IPS DF 4.7 (cell line): ENCODE data around the gene TMEM115.
"Not testable (repeated sequence)": the region's sequence is repeated elsewhere in the genome, so short reads cannot be mapped to it uniquely, and the experiment has no call there.

ENCODE experiments used
- DNase-seq: peaks from one replicate; pipeline ENCODE4 v3.0.0-alpha.2; 2013; ENCODE audit warnings: low spot score; ENCODE audit errors: extremely low read depth

The TMEM115 gene

DNA sequence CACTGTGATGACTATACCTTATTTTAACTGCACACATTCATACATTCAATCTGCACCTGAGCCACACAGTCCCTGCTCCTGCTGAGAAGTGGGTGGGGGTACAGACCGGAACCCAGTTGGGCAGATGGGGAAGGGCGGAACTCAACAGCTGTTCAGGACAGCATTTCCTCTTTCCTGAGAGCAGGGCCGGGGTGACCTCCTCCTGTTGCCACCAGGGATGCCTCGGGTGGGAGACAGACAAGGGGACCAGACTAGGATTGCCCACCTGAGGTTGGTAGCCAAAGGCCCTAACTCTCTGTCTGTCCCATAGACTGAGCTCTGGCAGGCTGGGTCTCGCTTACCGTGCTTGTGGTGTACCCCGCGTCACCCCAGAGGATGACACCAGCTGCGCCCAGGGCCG lies 40.7 kb downstream of the TMEM115 start:
- DNase-seq, result no peak

DNA sequence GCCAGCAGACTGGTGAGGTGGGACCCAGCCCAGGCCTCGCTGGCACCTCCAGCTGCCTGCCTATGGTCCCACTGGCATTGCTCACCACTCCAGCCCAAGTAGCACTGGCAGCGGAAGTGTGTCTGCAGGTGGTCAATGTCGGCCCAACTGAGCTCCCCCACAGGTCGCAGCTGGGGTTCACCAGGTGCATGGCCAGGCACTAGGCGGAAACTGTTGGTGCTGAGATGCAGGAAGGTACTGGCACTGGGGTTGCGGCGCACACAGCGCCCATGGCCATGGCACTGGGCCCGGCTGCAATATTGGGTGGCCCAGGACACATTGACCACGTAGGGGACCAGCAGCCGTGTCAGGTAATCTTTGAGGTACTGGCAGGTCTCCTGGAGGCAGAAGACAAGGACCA lies 41.2 kb downstream of the TMEM115 start:
- no peak for DNase-seq

DNA sequence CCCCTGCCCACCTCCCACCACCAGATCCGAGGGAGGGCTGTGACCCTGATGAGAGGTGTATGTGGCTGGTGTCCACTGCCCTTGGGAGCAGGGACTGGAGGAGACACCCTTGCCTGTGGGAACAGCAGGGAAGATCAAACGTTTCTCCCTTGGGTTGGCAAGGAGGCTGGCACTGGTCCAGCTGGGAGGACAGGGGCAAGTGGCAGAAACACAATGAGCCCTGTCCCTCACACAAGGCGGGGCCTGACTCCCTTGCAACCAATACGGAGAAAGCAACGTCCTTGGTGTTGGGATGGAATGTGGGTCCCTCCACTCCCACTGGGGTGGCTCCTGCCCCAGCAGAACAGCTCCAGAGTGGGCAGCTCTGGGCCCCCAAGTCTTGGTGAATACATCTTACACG lies 42.0 kb downstream of the TMEM115 start:
- DNase-seq, result no peak

DNA sequence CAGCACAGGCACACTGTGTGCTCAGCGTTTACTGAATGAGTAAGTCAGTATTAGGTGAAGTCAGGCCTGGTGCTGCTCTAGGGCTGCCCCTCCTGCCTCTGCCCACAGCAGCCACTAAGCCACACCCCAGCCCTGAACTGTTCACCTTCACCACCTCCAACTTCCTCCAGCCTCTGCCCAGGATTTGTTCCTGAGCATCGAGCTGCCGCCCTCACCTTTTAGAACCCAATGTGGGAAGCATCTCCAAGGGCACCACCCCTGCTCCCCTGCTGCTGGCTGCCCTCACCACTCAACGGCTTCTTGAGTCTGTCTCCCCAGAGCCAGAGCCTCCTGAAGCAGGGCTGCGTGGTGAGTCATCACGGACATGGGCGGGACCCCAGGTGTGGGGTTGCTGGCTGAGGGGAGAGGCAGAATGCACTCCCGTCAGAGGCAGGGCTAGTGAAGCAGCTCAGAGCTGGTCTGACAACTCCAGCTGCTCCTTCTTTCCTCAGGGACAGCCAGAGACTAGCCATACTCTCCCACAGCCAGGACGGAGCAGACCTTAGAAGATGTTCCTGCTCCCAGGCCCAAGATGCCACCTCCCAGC lies 42.6 kb downstream of the TMEM115 start:
- DNase-seq, result no peak

DNA sequence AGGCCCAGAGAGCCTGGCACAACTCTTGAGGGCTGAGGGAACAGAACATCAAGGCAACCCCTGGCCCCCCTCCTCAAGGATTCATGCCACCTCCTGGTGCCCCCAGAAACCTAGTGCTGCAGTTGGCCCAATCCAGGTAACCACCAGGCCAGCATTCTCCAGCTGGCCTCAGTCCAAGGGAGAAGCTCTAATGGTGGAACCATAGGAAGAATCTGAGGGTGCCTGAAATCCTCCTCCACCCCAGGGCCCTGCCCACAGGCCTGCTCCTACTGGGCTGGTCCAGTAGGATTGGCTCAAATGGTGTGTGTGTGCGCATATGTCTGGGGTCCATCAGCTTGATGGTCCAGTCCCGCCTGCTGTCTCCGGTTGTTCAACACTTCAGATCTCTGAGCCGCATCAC lies 44.5 kb downstream of the TMEM115 start:
- no peak for DNase-seq

DNA sequence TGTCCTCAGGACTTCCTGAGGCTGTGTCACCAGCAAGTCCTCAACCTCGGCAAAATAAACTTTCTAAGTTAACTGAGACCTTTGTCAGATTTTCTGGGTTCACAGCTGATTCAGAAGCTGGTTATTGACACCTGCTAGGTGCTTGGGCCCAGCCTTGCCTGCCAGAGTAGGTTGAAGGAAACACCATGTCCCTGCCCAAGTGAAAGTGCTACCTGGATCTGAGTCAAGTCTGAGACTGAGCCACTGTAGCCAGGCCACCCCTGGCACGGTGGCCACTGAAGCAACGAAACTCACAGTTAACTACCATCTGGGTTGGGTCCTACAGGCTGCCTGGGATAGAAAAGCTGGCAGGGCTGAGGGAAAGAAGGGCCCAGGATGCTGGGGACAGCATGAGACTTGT lies 45.0 kb downstream of the TMEM115 start:
- DNase-seq, result no peak

DNA sequence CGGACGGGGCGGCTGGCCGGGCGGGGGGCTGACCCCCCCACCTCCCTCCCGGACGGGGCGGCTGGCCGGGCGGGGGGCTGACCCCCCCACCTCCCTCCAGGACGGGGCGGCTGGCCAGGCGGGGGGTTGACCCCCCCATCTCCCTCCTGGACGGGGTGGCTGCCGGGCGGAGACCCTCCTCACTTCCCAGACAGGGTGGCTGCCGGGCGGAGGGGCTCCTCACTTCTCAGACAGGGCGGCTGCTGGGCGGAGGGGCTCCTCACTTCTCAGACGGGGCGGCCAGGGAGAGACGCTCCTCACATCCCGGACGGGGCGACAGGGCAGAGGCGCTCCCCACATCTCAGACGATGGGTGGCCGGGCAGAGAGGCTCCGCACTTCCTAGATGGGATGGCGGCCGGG lies 47.3 kb downstream of the TMEM115 start:
- not testable (repeated sequence) for DNase-seq
